Panc1 (cell line): ENCODE measurements around the gene AP5Z1. TPM values are rescaled to one million over a fixed set of nuclear protein-coding genes. Genes with fewer than 3 reads are reported as not detected.

Experiments
- ATAC-seq: fragments of 200-7000 bp; cut with Tn5 transposase; 2 replicates; pipeline ENCODE4 v1.9.1; 2020; ENCODE audit warnings: mild to moderate bottlenecking, moderate library complexity
- BruUV-seq: library from RNA; stranded (reverse); fragments of 400-500 nt; replicated peaks from 2 replicates; lab custom pipeline; 2021; lab: Mats Ljungman, UMichigan
- CTCF ChIA-PET: fragments of 300-600 bp; sonication (Branson Sonifier 250); formaldehyde crosslinking; loops from one replicate; lab custom pipeline; 2022; ENCODE audit warnings: antibody characterized with exemption; lab: Charles Lee
- POLR2A ChIA-PET: fragments of 300-600 bp; sonication (Branson Sonifier 250); formaldehyde crosslinking; loops from one replicate; lab custom pipeline; 2022; ENCODE audit warnings: antibody characterized with exemption; lab: Charles Lee
- DNase-seq: peaks from one replicate; pipeline ENCODE4 v3.0.0-alpha.2; 2010; ENCODE audit warnings: low read depth, low spot score
- H3K27ac ChIP-seq: 2 replicates; pipeline ENCODE4 v1.5.1; 2011; ENCODE audit warnings: mild to moderate bottlenecking, low read length, inconsistent platforms
- H3K27me3 ChIP-seq: fragments of 200-500 bp; sonication (Bioruptor generic); 2 replicates; pipeline ENCODE4 v1.6.0; 2014; ENCODE audit warnings: low read length, inconsistent platforms; ENCODE audit not compliant: control insufficient read depth, insufficient read depth
- H3K36me3 ChIP-seq: fragments of 200-500 bp; sonication (Bioruptor generic); 2 replicates; pipeline ENCODE4 v1.5.1; 2014; ENCODE audit warnings: inconsistent platforms, mild to moderate bottlenecking, low read length, moderate library complexity; ENCODE audit not compliant: control insufficient read depth, insufficient read depth
- H3K4me1 ChIP-seq: 2 replicates; pipeline ENCODE4 v1.5.1; 2011; ENCODE audit warnings: inconsistent platforms, mild to moderate bottlenecking, low read length, moderate library complexity; ENCODE audit not compliant: control insufficient read depth, insufficient read depth
- H3K4me3 ChIP-seq, 2 experiments: 2 replicates each; pipeline ENCODE4 v1.5.1; 2011 to 2012; ENCODE audit warnings: low read depth in 2 of 2, low read length in 2 of 2, mild to moderate bottlenecking in 2 of 2, inconsistent platforms in 1 of 2, moderate library complexity in 1 of 2
- H3K9me3 ChIP-seq: fragments of 200-500 bp; sonication (Bioruptor generic); 2 replicates; pipeline ENCODE4 v1.5.1; 2014; ENCODE audit warnings: low read depth, mild to moderate bottlenecking, inconsistent platforms, low read length, moderate library complexity; ENCODE audit not compliant: control insufficient read depth, insufficient read depth
- CTCF ChIP-seq: fragments of 450-650 bp; IDR thresholded peaks from 2 replicates; pipeline ENCODE4 v1.5.1; 2017; ENCODE audit warnings: mild to moderate bottlenecking
- POLR2AphosphoS5 ChIP-seq: IDR thresholded peaks from 2 replicates; pipeline ENCODE4 v1.6.1; 2012; ENCODE audit warnings: mild to moderate bottlenecking, low read depth, low read length, moderate library complexity
- REST ChIP-seq, 2 experiments: IDR thresholded peaks; 2 replicates each; pipeline ENCODE4 v1.6.1; 2011 to 2012; ENCODE audit warnings: low read depth in 2 of 2, control low read depth in 1 of 2, low read length in 1 of 2, mild to moderate bottlenecking in 1 of 2, moderate library complexity in 1 of 2; ENCODE audit not compliant: insufficient read depth in 1 of 2
- SIN3A ChIP-seq: IDR thresholded peaks from 2 replicates; pipeline ENCODE4 v1.6.1; 2012; ENCODE audit warnings: low read depth, mild to moderate bottlenecking, low read length, moderate library complexity, borderline replicate concordance; ENCODE audit not compliant: insufficient read depth
- TCF7L2 ChIP-seq: IDR thresholded peaks from 2 replicates; pipeline ENCODE4 v1.6.1; 2011; ENCODE audit warnings: mild to moderate bottlenecking, low read depth, low read length, inconsistent platforms
- in situ Hi-C: cut with HindIII; loops from 2 replicates; pipeline ENCODE4 v1.10.0; 2016; ENCODE audit warnings: low sequenced_read_pairs, low pct_unique_long_range_greater_than_20kb
- intact Hi-C: fragments of 100-400 bp; cut with micrococcal nuclease; formaldehyde crosslinking; loops from one replicate; pipeline ENCODE4 v1.10.0; 2022; ENCODE audit not compliant: unreplicated experiment
- total RNA-seq: library from RNA; stranded (reverse); gene quantifications from one replicate; pipeline ENCODE4 v1.2.1, GENCODE V29; 2021; ENCODE audit not compliant: unreplicated experiment

Gene AP5Z1
- total RNA-seq, 1 experiment from 2014 or later, result 100.0 TPM

DNA sequence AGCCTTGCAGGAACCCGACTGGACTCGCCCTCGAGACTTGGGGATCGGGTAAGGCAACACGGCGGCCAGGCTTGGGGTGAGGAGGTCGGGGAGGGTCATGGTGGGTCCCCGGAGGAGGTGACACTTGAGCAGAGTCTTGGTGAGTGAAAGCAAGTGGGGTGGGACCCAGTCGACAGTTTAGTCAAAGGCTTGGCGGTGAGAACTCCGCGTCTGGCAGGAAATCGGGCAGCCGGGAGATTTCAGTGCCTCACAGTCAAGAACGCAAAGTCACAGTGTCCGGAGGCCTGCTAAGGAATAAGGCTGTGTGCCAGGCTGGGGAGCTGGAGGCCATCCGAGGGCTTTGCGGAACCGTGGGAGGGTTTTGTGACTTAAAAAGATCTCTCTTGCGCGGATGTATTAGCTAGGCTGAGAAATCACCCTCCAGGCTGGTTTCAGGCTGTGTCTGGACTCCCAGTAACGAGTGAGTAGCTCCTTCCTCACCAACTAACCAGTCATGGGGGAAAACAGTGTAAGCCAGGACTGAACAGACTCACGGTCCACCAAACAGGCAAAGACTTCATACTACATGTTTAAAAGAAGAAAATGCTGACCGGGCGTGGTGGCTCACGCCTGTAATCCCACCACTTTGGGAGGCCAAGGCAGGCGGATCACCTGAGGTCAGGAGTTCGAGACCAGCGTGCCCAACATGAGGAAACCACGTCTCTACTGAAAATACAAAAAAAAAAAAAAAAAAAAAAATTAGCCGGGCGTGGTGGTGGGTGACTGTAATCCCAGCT, 613 bp downstream of the AP5Z1 start:
- no peaks in the 10 kb centered on the region for H3K9me3 ChIP-seq
- ChIA-PET CTCF (no interaction called here), POLR2A (no interaction called here)
- intact Hi-C loops, result no loop called here
- ATAC-seq (peak; percentile 26), DNase-seq (no peak)
- no peaks in the 10 kb centered on the region for H3K36me3 ChIP-seq
- peak overlapping the region; percentile 93 for H3K27ac ChIP-seq
- in situ Hi-C loops, result no loop called here
- H3K27me3 ChIP-seq, result no peaks in the 10 kb centered on the region
- peak overlapping the region; percentile 85 to 98 for H3K4me3 ChIP-seq
- no TSS peak for BruUV-seq
- H3K4me1 ChIP-seq, result peaks cover 23% of the 10 kb centered on the region
- TF ChIP-seq POLR2AphosphoS5 (no peak), TCF7L2 (no peak), SIN3A (no peak), CTCF (no peak), REST (IDR thresholded peaks at IDR 0.05; ENCODE audit: insufficient read depth in 1 of 2, low read depth in 2 of 2, low read length in 1 of 2) (no peak)

GRCh38 chr7:4779118-4779517, 3.7 kb downstream of the AP5Z1 start:
- Histone ChIP-seq H3K27me3 (no peaks in the 10 kb centered on the region), H3K4me3 (no peak overlapping the region), H3K9me3 (no peaks in the 10 kb centered on the region), H3K36me3 (no peaks in the 10 kb centered on the region), H3K4me1 (peaks cover 13% of the 10 kb centered on the region), H3K27ac (no peak overlapping the region)
- BruUV-seq, result no TSS peak
- TF ChIP-seq POLR2AphosphoS5, result no peak
- TF ChIP-seq CTCF, result no peak
- no peak for TF ChIP-seq REST (IDR thresholded peaks at IDR 0.05; ENCODE audit: insufficient read depth in 1 of 2, low read depth in 2 of 2, low read length in 1 of 2)
- TF ChIP-seq SIN3A, result no peak
- TF ChIP-seq TCF7L2, result no peak
- intact Hi-C loops (no loop called here), in situ Hi-C loops (no loop called here)
- CTCF ChIA-PET, result no interaction called here
- ATAC-seq (no peak), DNase-seq (no peak)
- POLR2A ChIA-PET, result no interaction called here
